Loucy (cell line): Measurements from ENCODE around the gene TM6SF1.

Experiments
- EZH2phosphoT487 ChIP-seq: fragments of 200-600 bp; IDR thresholded peaks from 2 replicates; pipeline ENCODE4 v1.6.1; 2018; ENCODE audit warnings: antibody characterized with exemption, mild to moderate bottlenecking, moderate library complexity, borderline replicate concordance
- TF ChIP-seq, protein P1 (sequence below): fragments of 200-600 bp; sonication (generic); conservative IDR thresholded peaks from 2 replicates; pipeline ENCODE4 v1.5.1; 2014; ENCODE audit warnings: mild to moderate bottlenecking, antibody characterized with exemption, low read length

DNA sequence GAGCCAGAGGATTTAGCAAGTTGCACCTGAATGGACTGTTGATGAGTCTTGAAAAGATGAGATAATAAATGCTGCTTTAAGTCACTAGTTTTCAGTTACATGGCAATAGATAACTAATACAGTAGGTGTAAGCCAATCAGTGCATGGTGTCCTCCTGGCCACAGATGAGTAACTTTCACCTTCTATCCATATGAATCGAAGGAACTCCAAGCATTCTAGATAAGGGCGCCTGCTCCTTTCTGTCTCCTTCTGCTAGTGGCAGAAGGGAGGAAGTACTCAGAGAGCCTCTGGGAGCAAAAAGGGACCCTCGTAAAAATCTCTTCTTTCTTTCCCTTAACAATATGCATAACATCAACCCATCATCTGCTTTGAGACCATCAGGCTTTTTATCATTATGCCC is 37.3 kb downstream of the TM6SF1 start:
- TF ChIP-seq, protein P1, sequence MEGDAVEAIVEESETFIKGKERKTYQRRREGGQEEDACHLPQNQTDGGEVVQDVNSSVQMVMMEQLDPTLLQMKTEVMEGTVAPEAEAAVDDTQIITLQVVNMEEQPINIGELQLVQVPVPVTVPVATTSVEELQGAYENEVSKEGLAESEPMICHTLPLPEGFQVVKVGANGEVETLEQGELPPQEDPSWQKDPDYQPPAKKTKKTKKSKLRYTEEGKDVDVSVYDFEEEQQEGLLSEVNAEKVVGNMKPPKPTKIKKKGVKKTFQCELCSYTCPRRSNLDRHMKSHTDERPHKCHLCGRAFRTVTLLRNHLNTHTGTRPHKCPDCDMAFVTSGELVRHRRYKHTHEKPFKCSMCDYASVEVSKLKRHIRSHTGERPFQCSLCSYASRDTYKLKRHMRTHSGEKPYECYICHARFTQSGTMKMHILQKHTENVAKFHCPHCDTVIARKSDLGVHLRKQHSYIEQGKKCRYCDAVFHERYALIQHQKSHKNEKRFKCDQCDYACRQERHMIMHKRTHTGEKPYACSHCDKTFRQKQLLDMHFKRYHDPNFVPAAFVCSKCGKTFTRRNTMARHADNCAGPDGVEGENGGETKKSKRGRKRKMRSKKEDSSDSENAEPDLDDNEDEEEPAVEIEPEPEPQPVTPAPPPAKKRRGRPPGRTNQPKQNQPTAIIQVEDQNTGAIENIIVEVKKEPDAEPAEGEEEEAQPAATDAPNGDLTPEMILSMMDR, result no peak
- no peak for TF ChIP-seq EZH2phosphoT487
